ENCODE measurements around the gene MS4A6E. TPM values are rescaled to one million over a fixed set of nuclear protein-coding genes. Genes with fewer than 3 reads are reported as not detected.

MS4A6E gene
- total RNA-seq, 1 experiment from 2014 or later = not detected

- H3F3A ChIP-seq (ENCODE audit: insufficient read depth, low read depth) = no peaks in the 10 kb centered on the region
- TF ChIP-seq CTCF (conservative IDR thresholded peaks at IDR 0.05) (no peak), EZH2 (IDR thresholded peaks at IDR 0.05; ENCODE audit: low read depth) (no peak)
- ChIA-PET CTCF (no interaction called here), POLR2A (ENCODE audit: unreplicated experiment) (no interaction called here)
- no peak overlapping the region for H3K4me2 ChIP-seq
- no peaks in the 10 kb centered on the region for H3K9me2 ChIP-seq (ENCODE audit: insufficient read depth)
- H3K9me3 ChIP-seq (ENCODE audit: insufficient read depth, low read depth) = peaks cover 3% of the 10 kb centered on the region; the same call in 1 of the 2 replicates
- H3K4me3 ChIP-seq = no peak overlapping the region
- H3K27ac ChIP-seq = no peak overlapping the region
- no peaks in the 10 kb centered on the region for H3K27me3 ChIP-seq (ENCODE audit: insufficient read depth, low read depth)
- H2AFZ ChIP-seq = no peak overlapping the region
- H3K36me3 ChIP-seq (ENCODE audit: low read depth) = no peaks in the 10 kb centered on the region
- H4K20me1 ChIP-seq (ENCODE audit: insufficient read depth) = no peaks in the 10 kb centered on the region
- no peaks in the 10 kb centered on the region for H3K4me1 ChIP-seq (replicated peaks; ENCODE audit: insufficient read depth)
- H3K79me2 ChIP-seq (ENCODE audit: low read depth) = no peaks in the 10 kb centered on the region
- BruUV-seq (replicated peaks) = no TSS peak
- intact Hi-C loops (cut with micrococcal nuclease; ENCODE audit: unreplicated experiment) = no loop called here
- no peak for DNase-seq
These were observed 6.0 kb upstream of the MS4A6E start for GRCh38 chr11:60321051-60321450.

DNA sequence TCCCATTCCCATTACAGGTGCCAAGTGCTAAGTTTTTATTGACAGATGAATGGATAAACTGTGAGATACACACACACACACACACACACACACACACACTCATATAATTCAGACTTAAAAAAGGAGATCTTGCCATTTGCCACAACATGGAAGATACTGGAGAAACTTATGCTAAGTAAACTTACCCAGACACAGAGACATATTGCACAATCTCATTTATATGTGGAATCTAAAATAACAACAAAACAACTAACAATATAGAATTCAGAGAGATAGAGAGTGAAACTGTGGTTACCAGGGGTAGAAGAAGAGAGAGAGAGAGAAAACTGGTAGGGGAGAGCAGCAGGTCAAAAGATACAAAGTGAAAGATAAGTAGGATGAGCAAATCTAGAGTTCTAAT lies 1.4 kb downstream of the MS4A6E start:
- ChIA-PET POLR2A (ENCODE audit: unreplicated experiment) (no interaction called here), CTCF (no interaction called here)
- no peak for TF ChIP-seq EZH2 (IDR thresholded peaks at IDR 0.05; ENCODE audit: low read depth)
- no peak for TF ChIP-seq CTCF (conservative IDR thresholded peaks at IDR 0.05)
- intact Hi-C loops (cut with micrococcal nuclease; ENCODE audit: unreplicated experiment) = no loop called here
- DNase-seq = no peak
- H3K4me3 ChIP-seq = no peak overlapping the region
- H3K27me3 ChIP-seq (ENCODE audit: insufficient read depth, low read depth) = no peaks in the 10 kb centered on the region
- no peaks in the 10 kb centered on the region for H3K9me3 ChIP-seq (ENCODE audit: insufficient read depth, low read depth)
- no peak overlapping the region for H3K27ac ChIP-seq
- no peaks in the 10 kb centered on the region for H3K4me1 ChIP-seq (replicated peaks; ENCODE audit: insufficient read depth)
- no peaks in the 10 kb centered on the region for H3K79me2 ChIP-seq (ENCODE audit: low read depth)
- H3F3A ChIP-seq (ENCODE audit: insufficient read depth, low read depth) = no peaks in the 10 kb centered on the region
- H3K4me2 ChIP-seq = no peak overlapping the region
- H2AFZ ChIP-seq = no peak overlapping the region
- no peaks in the 10 kb centered on the region for H3K9me2 ChIP-seq (ENCODE audit: insufficient read depth)
- H3K36me3 ChIP-seq (ENCODE audit: low read depth) = no peaks in the 10 kb centered on the region
- no TSS peak for BruUV-seq (replicated peaks)
- no peaks in the 10 kb centered on the region for H4K20me1 ChIP-seq (ENCODE audit: insufficient read depth)

DNA sequence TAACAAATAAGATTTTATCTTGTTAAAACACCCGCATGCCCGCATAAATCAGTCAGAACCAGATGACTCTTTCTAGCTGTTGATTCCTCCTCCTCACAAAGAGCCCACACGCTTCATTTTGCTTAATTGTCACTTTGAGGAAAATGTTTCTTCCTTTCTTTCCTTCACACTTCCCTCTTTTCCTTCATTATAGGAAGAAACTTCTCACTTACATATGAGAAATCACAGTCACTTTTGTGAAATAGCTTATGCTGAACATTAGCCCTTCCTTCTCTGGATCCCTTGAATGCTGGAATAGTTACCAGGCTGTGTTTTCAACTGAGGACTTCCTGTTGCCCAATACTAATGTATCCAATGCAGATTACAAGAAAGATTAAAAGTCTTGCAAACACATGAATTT lies 5.8 kb downstream of the MS4A6E start:
- Histone ChIP-seq H3K27ac (no peak overlapping the region), H4K20me1 (ENCODE audit: insufficient read depth) (no peaks in the 10 kb centered on the region), H3K9me3 (ENCODE audit: insufficient read depth, low read depth) (no peaks in the 10 kb centered on the region), H3K9me2 (ENCODE audit: insufficient read depth) (no peaks in the 10 kb centered on the region), H3K4me3 (no peak overlapping the region), H3K4me1 (replicated peaks; ENCODE audit: insufficient read depth) (no peaks in the 10 kb centered on the region), H3F3A (ENCODE audit: insufficient read depth, low read depth) (no peaks in the 10 kb centered on the region), H2AFZ (no peak overlapping the region), H3K36me3 (ENCODE audit: low read depth) (no peaks in the 10 kb centered on the region), H3K79me2 (ENCODE audit: low read depth) (no peaks in the 10 kb centered on the region), H3K4me2 (no peak overlapping the region), H3K27me3 (ENCODE audit: insufficient read depth, low read depth) (no peaks in the 10 kb centered on the region)
- no peak for DNase-seq
- CTCF ChIA-PET = no interaction called here
- TF ChIP-seq EZH2 (IDR thresholded peaks at IDR 0.05; ENCODE audit: low read depth) (no peak), CTCF (conservative IDR thresholded peaks at IDR 0.05) (no peak)
- POLR2A ChIA-PET (ENCODE audit: unreplicated experiment) = no interaction called here
- no TSS peak for BruUV-seq (replicated peaks)
- intact Hi-C loops (cut with micrococcal nuclease; ENCODE audit: unreplicated experiment) = loop anchor here (10.0 kb wide), 1 partner anchor 152 kb away; no protein-coding TSS in a partner anchor

Measured in PC-9 (cell line).